ENCODE results near the gene ZSCAN20. TPM values are rescaled to one million over a fixed set of nuclear protein-coding genes. Genes with fewer than 3 reads are reported as not detected.

Gene ZSCAN20
- total RNA-seq, result 1 to 10 TPM; 2.0 to 4.9 (median 3.3) TPM
- polyA plus RNA-seq, result 1 to 10 TPM in 1 of 3 donors, under 1 TPM in 2; 0.75 to 3.2 (median 0.85) TPM
- long read RNA-seq, donor 1, partial matches to known transcripts, result 0 of 2 reads
- long read RNA-seq, donor 1, other reads (novel, unspliced or antisense), result 2 of 2 reads
- long read RNA-seq, donor 2, partial matches to known transcripts, result 1 of 3 reads
- long read RNA-seq, donor 2, other reads (novel, unspliced or antisense), result 2 of 3 reads

DNA sequence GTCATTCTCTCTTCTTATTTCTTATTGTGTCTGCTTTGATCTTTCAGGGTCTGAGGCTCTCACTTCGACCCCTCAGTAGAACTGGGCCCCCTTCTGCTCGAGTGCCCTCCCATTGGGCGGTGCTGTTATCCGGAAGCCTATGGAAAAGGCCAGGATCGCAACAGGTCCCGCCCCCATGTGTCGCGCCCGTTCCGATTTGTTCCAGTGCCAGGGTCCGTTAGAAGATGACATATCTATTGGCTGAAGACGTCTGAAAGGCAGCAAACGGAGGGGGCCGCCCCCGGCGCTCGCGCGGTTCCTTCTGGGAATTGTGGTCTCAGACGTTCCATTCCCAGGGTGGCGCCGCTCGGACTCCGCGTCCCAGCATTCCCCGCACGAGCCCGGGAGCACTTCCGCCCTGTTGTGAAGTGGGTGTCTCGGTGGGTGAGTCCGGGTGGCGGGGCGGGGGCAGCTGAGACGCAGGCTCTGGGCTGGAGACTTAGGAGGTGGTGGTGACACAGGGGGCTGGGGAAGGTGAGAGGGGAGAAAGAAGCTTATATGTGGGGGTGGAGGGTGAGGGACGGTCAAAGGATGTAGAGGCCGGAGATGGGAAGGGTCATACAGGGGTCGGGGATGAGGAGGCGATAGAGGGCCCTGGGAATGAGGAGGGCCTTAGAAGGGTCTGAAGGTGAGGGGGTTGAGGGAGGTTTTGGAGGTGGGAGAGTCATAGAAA is at the start of gene ZSCAN20:
ZSCAN20 (plus strand) TSS at position 377 of the 712 bp plus-strand sequence. CDS start 6,644 bp downstream, outside the sequence.
- Histone ChIP-seq H3K27me3 (ENCODE audit: insufficient read depth in 3 of 3, low read length in 2 of 3) (no peaks in the 10 kb centered on the region), H3K4me1 (peaks cover 20% of the 10 kb centered on the region), H3K9me3 (no peaks in the 10 kb centered on the region), H3K36me3 (ENCODE audit: insufficient read depth in 1 of 2, low read depth in 1 of 2) (no peaks in the 10 kb centered on the region), H3K27ac (peak within 1 kb of the TSS; percentile 73), H3K4me3 (peak within 1 kb of the TSS; percentile 67)
- DNase-seq (peak; percentile 98 to 99), ATAC-seq (peak; percentile 94 to 95 (median 95))
- WGBS, 3 donors, result 1 to 3% (median 1%) methylated on average over 38 of the region's 38 CpGs
- intact Hi-C loops (cut with DNase I), result loop anchor here (5.0 to 10.0 kb wide), 3 partner anchors 90 to 142 kb away; no protein-coding TSS in a partner anchor
- TF ChIP-seq, protein P1, sequence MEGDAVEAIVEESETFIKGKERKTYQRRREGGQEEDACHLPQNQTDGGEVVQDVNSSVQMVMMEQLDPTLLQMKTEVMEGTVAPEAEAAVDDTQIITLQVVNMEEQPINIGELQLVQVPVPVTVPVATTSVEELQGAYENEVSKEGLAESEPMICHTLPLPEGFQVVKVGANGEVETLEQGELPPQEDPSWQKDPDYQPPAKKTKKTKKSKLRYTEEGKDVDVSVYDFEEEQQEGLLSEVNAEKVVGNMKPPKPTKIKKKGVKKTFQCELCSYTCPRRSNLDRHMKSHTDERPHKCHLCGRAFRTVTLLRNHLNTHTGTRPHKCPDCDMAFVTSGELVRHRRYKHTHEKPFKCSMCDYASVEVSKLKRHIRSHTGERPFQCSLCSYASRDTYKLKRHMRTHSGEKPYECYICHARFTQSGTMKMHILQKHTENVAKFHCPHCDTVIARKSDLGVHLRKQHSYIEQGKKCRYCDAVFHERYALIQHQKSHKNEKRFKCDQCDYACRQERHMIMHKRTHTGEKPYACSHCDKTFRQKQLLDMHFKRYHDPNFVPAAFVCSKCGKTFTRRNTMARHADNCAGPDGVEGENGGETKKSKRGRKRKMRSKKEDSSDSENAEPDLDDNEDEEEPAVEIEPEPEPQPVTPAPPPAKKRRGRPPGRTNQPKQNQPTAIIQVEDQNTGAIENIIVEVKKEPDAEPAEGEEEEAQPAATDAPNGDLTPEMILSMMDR (IDR thresholded peaks at IDR 0.05), result no peak

DNA sequence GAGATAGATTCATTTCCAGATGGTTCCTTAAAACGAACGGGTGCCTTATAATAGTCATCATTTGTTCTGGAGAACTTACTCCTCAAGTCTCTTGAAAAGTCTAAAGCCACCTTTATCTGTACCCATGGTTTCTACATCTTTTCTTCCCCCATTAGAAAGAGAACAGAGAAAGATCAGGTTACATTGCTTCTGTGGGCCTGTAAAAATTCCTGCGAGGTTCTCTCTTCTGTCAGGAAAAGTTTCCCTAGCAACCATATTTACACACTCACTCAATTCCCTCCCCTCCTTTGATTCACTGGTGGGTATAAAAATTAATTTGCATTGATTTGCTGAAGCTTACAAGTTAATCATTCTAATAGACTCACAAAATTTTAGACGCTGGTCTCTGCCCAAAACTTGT is 48.2 kb upstream of the ZSCAN20 start:
- intact Hi-C loops (cut with DNase I), result no loop called here

GRCh38 chr1:33424610-33425009 is 47.8 kb upstream of the ZSCAN20 start:
- Histone ChIP-seq H3K9me3 (no peaks in the 10 kb centered on the region), H3K4me1 (peaks cover 30% of the 10 kb centered on the region), H3K27me3 (ENCODE audit: insufficient read depth in 3 of 3, low read length in 2 of 3) (no peaks in the 10 kb centered on the region), H3K4me3 (no peak overlapping the region), H3K36me3 (ENCODE audit: insufficient read depth in 1 of 2, low read depth in 1 of 2) (peaks cover 2 to 6% of the 10 kb centered on the region in 2 donors), H3K27ac (no peak overlapping the region)
- WGBS, 3 donors, result 68 to 90% (median 73%) methylated on average over 2 of the region's 2 CpGs
- TF ChIP-seq, protein P1 (IDR thresholded peaks at IDR 0.05), result no peak
- DNase-seq (no peak), ATAC-seq (no peak)
- intact Hi-C loops (cut with DNase I), result loop anchor here in 1 of 2 donors (5.0 kb wide), 1 partner anchor 32 kb away; no protein-coding TSS in a partner anchor

More for the DNA sequence above, 48.2 kb upstream of the ZSCAN20 start:
- WGBS, 3 donors, result 70 to 81% (median 79%) methylated on average over 4 of the region's 4 CpGs
- DNase-seq (no peak), ATAC-seq (no peak)
- Histone ChIP-seq H3K9me3 (no peaks in the 10 kb centered on the region), H3K27me3 (ENCODE audit: insufficient read depth in 3 of 3, low read length in 2 of 3) (no peaks in the 10 kb centered on the region), H3K36me3 (ENCODE audit: insufficient read depth in 1 of 2, low read depth in 1 of 2) (peaks cover 2 to 6% of the 10 kb centered on the region in 2 donors), H3K27ac (no peak overlapping the region), H3K4me3 (no peak overlapping the region), H3K4me1 (peaks cover 26% of the 10 kb centered on the region)
- TF ChIP-seq, protein P1 (IDR thresholded peaks at IDR 0.05), result no peak

DNA sequence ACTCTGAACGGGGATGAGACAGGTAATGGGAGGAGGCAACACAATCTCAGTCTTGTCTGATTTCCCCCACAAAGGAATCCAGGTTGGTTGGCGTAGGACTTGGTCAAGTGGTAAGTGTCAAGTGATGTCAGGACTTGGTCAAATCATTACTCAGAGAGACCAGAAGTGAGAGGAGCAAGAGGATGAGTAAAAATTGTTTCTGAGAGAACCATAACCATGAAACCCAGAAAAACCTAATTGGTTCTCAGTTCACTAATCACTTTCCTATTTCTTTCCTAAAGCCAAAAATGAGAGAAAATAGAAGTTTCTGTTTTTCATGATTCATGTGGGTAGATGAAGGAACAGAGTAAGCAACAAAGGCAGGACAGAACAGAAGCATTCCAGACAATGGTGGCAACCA is 46.5 kb upstream of the ZSCAN20 start:
- Histone ChIP-seq H3K4me1 (peaks cover 33% of the 10 kb centered on the region), H3K27me3 (ENCODE audit: insufficient read depth in 3 of 3, low read length in 2 of 3) (no peaks in the 10 kb centered on the region), H3K36me3 (ENCODE audit: insufficient read depth in 1 of 2, low read depth in 1 of 2) (peaks cover 2 to 6% of the 10 kb centered on the region in 2 donors), H3K4me3 (no peak overlapping the region), H3K27ac (no peak overlapping the region), H3K9me3 (no peaks in the 10 kb centered on the region)
- intact Hi-C loops (cut with DNase I), result loop anchor here in 1 of 2 donors (2.0 to 5.0 kb wide), 2 partner anchors 13 to 34 kb away; no protein-coding TSS in a partner anchor
- ATAC-seq (no peak), DNase-seq (no peak)
- TF ChIP-seq, protein P1 (IDR thresholded peaks at IDR 0.05), result no peak
- 90 to 96% (median 96%) methylated on average over 2 of the region's 2 CpGs for WGBS, 3 donors

Measured in psoas muscle (tissue), 8 donors.